KOPT-K1 (cell line): ENCODE data around the gene FGD4.
"Not testable (repeated sequence)": the region's sequence is repeated elsewhere in the genome, so short reads cannot be mapped to it uniquely, and the experiment has no call there.

ENCODE experiments used
- H3K27ac ChIP-seq: fragments of 200-600 bp; sonication (generic); 2 replicates; pipeline ENCODE4 v1.5.1; 2016; ENCODE audit warnings: antibody characterized with exemption, mild to moderate bottlenecking, low read depth, low read length; ENCODE audit not compliant: poor library complexity, severe bottlenecking
- H3K36me3 ChIP-seq: fragments of 200-600 bp; sonication (generic); 2 replicates; pipeline ENCODE4 v1.5.1; 2017; ENCODE audit warnings: antibody characterized with exemption, mild to moderate bottlenecking, low read length, moderate library complexity; ENCODE audit not compliant: insufficient read depth
- H3K9me3 ChIP-seq: fragments of 200-600 bp; sonication (generic); 2 replicates; pipeline ENCODE4 v1.5.1; 2017; ENCODE audit warnings: antibody characterized with exemption, low read length, mild to moderate bottlenecking; ENCODE audit not compliant: insufficient read depth, poor library complexity, severe bottlenecking

FGD4 gene

DNA sequence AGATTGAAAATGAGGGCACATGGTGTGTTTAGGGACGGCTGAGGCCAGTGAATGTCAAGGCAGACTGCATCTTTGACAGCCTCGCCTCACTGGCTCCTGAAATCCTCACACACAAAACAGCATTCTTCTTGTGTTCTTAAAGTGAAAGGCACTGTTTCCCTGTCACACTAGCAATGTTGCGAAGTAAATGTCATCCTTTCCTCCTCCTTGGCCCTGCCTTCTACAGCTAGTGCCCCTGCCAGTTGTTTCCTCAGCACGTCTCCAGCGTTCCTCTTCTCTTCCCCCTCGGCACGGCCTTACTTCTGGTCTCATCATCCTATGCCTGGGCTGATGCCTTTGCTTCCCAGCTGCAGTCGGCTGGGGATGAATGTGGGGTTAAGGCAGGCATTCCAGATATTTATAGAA, 150.3 kb downstream of the FGD4 start:
- Histone ChIP-seq H3K9me3 (no peaks in the 10 kb centered on the region), H3K36me3 (no peaks in the 10 kb centered on the region), H3K27ac (no peak overlapping the region)

DNA sequence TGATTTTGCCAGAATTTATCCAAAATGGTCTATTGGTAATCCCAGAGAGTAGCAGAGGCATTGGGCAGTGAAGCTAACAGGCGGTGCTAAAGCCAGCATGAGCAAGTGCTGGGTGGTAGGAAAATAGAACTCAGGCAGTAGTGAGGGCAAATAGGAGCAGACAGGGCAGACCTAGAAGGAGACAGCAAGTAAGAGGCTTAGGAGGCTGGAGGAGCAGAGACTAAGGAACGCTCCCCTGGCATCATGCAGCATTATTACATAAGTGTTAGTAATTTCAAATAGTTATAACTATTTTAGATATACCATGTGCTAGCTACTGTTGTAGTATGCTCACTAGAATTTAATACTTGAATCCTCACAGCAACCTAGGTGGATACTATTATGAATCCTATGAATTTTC, 151.7 kb downstream of the FGD4 start:
- Histone ChIP-seq H3K27ac (no peak overlapping the region), H3K9me3 (no peaks in the 10 kb centered on the region), H3K36me3 (no peaks in the 10 kb centered on the region)

GRCh38 chr12:32558903-32559302, 159.5 kb downstream of the FGD4 start:
- H3K9me3 ChIP-seq, result no peaks in the 10 kb centered on the region
- H3K27ac ChIP-seq, result no peak overlapping the region
- H3K36me3 ChIP-seq, result no peaks in the 10 kb centered on the region

GRCh38 chr12:32559434-32559833, 160.1 kb downstream of the FGD4 start:
- H3K27ac ChIP-seq, result no peak overlapping the region

GRCh38 chr12:32560520-32560919, 161.2 kb downstream of the FGD4 start:
- H3K36me3 ChIP-seq, result no peaks in the 10 kb centered on the region
- no peaks in the 10 kb centered on the region for H3K9me3 ChIP-seq
- no peak overlapping the region for H3K27ac ChIP-seq

More at GRCh38 chr12:32559434-32559833, 160.1 kb downstream of the FGD4 start:
- H3K36me3 ChIP-seq, result no peaks in the 10 kb centered on the region
- no peaks in the 10 kb centered on the region for H3K9me3 ChIP-seq

DNA sequence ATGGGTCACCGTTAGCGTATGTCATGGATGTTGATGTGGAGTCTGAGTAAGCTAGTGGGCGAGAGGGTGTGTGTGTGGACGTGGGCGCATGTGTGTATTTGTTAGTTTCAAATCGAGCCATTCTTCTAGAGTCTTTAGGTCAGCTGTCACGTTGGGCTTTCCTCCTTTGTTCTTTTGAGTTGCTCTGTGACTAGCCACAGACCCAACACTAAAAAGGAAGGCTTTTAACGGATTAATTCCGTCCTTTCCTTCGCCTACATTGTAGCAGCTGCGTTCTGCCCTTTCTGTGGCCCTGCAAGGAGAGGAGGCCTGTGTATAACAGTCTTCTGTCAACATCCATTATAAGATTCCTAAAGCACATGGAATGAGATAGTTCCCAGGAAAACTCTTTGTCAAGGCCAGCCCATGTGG, 162.6 kb downstream of the FGD4 start:
- Histone ChIP-seq H3K9me3 (no peaks in the 10 kb centered on the region), H3K27ac (no peak overlapping the region), H3K36me3 (no peaks in the 10 kb centered on the region)

DNA sequence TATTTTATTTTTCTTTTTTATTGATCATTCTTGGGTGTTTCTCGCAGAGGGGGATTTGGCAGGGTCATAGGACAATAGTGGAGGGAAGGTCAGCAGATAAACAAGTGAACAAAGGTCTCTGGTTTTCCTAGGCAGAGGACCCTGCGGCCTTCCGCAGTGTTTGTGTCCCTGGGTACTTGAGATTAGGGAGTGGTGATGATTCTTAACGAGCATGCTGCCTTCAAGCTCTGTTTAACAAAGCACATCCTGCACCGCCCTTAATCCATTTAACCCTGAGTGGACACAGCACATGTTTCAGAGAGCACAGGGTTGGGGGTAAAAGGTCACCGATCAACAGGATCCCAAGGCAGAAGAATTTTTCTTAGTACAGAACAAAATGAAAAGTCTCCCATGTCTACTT, 163.1 kb downstream of the FGD4 start:
- not testable (repeated sequence) for H3K36me3 ChIP-seq, H3K9me3 ChIP-seq, H3K27ac ChIP-seq

DNA sequence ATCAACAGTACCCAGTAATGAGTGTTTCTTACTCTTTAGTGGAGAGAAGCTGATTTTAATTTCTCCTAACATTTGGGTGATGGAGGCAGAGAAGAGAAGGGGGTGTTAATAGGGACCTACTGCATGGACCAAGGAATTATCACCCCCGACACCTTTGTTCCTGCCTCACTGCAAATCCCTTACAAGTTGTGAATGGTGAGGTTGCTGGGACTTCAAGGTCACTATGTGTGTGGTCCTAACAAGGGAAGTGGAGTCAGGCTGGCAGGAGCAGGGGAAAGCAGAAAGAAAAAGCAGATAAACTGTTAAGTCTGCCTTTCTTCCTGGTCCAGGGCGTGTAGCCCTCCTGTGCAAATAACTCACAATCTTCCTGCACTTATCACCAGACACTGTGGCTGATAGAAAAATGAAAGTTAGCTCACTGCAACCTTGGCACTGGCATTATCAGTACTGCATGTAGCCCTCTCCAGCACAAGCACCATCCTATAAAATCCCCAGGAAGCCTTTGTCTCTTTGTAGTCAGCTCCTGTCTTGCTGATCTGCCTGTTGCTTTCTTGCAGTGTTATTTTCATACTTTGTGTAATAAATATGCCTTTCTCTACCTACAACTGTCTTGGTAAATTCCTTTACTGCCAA, 167.4 kb downstream of the FGD4 start:
- no peaks in the 10 kb centered on the region for H3K36me3 ChIP-seq
- no peak overlapping the region for H3K27ac ChIP-seq
- H3K9me3 ChIP-seq, result no peaks in the 10 kb centered on the region

- Histone ChIP-seq H3K9me3 (no peaks in the 10 kb centered on the region), H3K36me3 (no peaks in the 10 kb centered on the region), H3K27ac (no peak overlapping the region)
These were observed 167.9 kb downstream of the FGD4 start for GRCh38 chr12:32567296-32567674.

- no peaks in the 10 kb centered on the region for H3K9me3 ChIP-seq
- no peak overlapping the region for H3K27ac ChIP-seq
- no peaks in the 10 kb centered on the region for H3K36me3 ChIP-seq
These were observed 168.9 kb downstream of the FGD4 start for GRCh38 chr12:32568228-32568627.

- Histone ChIP-seq H3K36me3 (no peaks in the 10 kb centered on the region), H3K9me3 (no peaks in the 10 kb centered on the region), H3K27ac (no peak overlapping the region)
These were observed 169.9 kb downstream of the FGD4 start for GRCh38 chr12:32569259-32569658.

DNA sequence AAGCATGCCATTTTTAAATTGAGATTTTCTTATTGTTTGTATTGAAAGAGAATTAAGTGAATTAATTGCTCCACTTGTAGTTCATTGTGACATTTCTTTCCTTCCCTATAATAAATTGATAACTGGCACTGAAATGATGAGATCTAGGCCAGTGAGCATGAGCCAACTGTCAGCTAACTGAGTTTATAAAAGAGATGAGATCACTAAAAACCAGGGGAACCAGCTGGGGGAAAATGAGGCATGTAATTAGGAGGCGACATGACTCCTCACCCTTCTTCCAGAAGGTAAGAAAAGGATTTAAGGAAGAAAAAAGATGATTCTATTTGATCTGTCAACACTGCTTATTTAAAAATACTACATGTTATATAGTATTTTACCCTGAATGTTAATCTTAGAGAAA, 175.2 kb downstream of the FGD4 start:
- Histone ChIP-seq H3K27ac (no peak overlapping the region), H3K36me3 (no peaks in the 10 kb centered on the region), H3K9me3 (peaks cover 7% of the 10 kb centered on the region)

- Histone ChIP-seq H3K27ac (no peak overlapping the region), H3K36me3 (no peaks in the 10 kb centered on the region), H3K9me3 (peaks cover 7% of the 10 kb centered on the region)
These were observed 178.0 kb downstream of the FGD4 start for GRCh38 chr12:32577328-32577727.

- Histone ChIP-seq H3K36me3 (no peaks in the 10 kb centered on the region), H3K27ac (no peak overlapping the region), H3K9me3 (no peaks in the 10 kb centered on the region)
These were observed 184.2 kb downstream of the FGD4 start for GRCh38 chr12:32583534-32583933.

DNA sequence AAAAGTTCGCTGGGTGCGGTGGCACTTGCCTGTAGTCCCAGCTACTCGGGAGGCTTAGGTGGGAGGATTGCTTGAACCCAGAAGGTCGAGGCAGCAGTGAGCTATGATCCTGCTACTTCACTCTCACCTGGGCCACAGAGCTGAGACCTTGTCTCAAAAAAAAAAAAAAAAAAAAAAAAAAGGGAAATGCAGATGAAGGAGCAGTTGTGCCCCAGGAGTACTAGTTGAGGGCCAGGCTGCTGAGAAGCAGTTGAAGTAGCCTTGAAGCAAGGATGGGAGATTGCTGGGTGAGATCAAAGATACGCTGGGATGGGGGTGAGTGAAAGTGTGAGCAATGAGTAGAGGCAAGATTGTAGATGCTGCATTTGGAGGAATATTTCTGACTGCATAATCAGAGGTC, 186.3 kb downstream of the FGD4 start:
- Histone ChIP-seq H3K27ac (no peak overlapping the region), H3K36me3 (no peaks in the 10 kb centered on the region), H3K9me3 (no peaks in the 10 kb centered on the region)

GRCh38 chr12:32586390-32586789, 187.0 kb downstream of the FGD4 start:
- no peak overlapping the region for H3K27ac ChIP-seq
- no peaks in the 10 kb centered on the region for H3K9me3 ChIP-seq
- H3K36me3 ChIP-seq, result no peaks in the 10 kb centered on the region
